H1 (cell line): ENCODE data around the gene FLCN. TPM values are rescaled to one million over a fixed set of nuclear protein-coding genes. Genes with fewer than 3 reads are reported as not detected.

Experiments
- CTCF ChIA-PET: fragments of 300-600 bp; sonication (Branson Sonifier 250); formaldehyde crosslinking; loops from one replicate; lab custom pipeline; 2021; ENCODE audit not compliant: partially characterized antibody; lab: Charles Lee
- POLR2A ChIA-PET: fragments of 300-600 bp; sonication (Branson Sonifier 250); formaldehyde crosslinking; loops from one replicate; lab custom pipeline; 2021; ENCODE audit warnings: inconsistent platforms; ENCODE audit not compliant: partially characterized antibody; lab: Charles Lee
- DNase-seq, 2 experiments: peaks; one replicate each; pipeline versions ENCODE4 v3.0.0 to v3.0.0-alpha.2; 2010 to 2022; ENCODE audit warnings: low spot score in 2 of 2, low read depth in 1 of 2, mixed read lengths in 1 of 2
- FAIRE-seq: peaks from 2 replicates; lab custom pipeline; 2011; peaks lifted over from hg19 to GRCh38; lab: Jason Lieb, UNC
- H2AFZ ChIP-seq: 2 replicates; pipeline ENCODE4 v1.8.1; 2012; ENCODE audit warnings: low read length, inconsistent platforms
- H2AK5ac ChIP-seq: 2 replicates; pipeline ENCODE4 v1.6.1; 2013; ENCODE audit warnings: low read depth, low read length
- H2BK120ac ChIP-seq: replicated peaks from 2 replicates; pipeline ENCODE3; 2013; ENCODE audit warnings: low read depth, low read length, inconsistent platforms
- H2BK12ac ChIP-seq: 2 replicates; pipeline ENCODE4 v1.6.1; 2013; ENCODE audit warnings: low read depth, low read length
- H2BK15ac ChIP-seq: 2 replicates; pipeline ENCODE4 v1.6.1; 2013; ENCODE audit warnings: low read length
- H2BK20ac ChIP-seq: 2 replicates; pipeline ENCODE4 v1.6.1; 2013; ENCODE audit warnings: low read length
- H2BK5ac ChIP-seq: 2 replicates; pipeline ENCODE4 v1.6.1; 2013; ENCODE audit warnings: low read depth, low read length
- H3K14ac ChIP-seq: 2 replicates; pipeline ENCODE4 v1.6.1; 2013; ENCODE audit warnings: inconsistent platforms; ENCODE audit not compliant: insufficient read length
- H3K18ac ChIP-seq: 2 replicates; pipeline ENCODE4 v1.6.1; 2013; ENCODE audit warnings: low read length; ENCODE audit errors: extremely low read depth
- H3K23ac ChIP-seq: 2 replicates; pipeline ENCODE4 v1.6.1; 2013; ENCODE audit warnings: inconsistent platforms; ENCODE audit not compliant: insufficient read length
- H3K23me2 ChIP-seq: 2 replicates; pipeline ENCODE4 v1.6.1; 2013; ENCODE audit warnings: low read depth, low read length
- H3K27ac ChIP-seq: 2 replicates; pipeline ENCODE4 v1.6.1; 2011; ENCODE audit warnings: low read depth, low read length, inconsistent platforms
- H3K27me3 ChIP-seq, 4 experiments: replicated peaks in 1 of 4; 1 replicate in 1 of 4; 2 replicates in 3 of 4; pipeline versions ENCODE4 v1.6.1 to v1.8.1; 2011 to 2013; ENCODE audit warnings: low read length in 3 of 4, mild to moderate bottlenecking in 3 of 4, inconsistent platforms in 2 of 4, mixed read lengths in 2 of 4, moderate library complexity in 1 of 4; ENCODE audit not compliant: control insufficient read depth in 3 of 4, insufficient read depth in 3 of 4; ENCODE audit errors: extremely low read depth in 1 of 4
- H3K36me3 ChIP-seq, 4 experiments: 2 replicates each; pipeline versions ENCODE4 v1.6.1 to v1.8.1; 2011 to 2013; ENCODE audit warnings: mild to moderate bottlenecking in 4 of 4, low read length in 3 of 4, moderate library complexity in 2 of 4, control low read depth in 1 of 4, inconsistent platforms in 1 of 4; ENCODE audit not compliant: insufficient read depth in 4 of 4, control insufficient read depth in 2 of 4
- H3K4ac ChIP-seq: replicated peaks from 2 replicates; pipeline ENCODE3; 2013; ENCODE audit warnings: low read length, low read depth, mixed read lengths, inconsistent platforms; ENCODE audit not compliant: insufficient read length
- H3K4me1 ChIP-seq, 4 experiments: replicated peaks in 1 of 4; 1 replicate in 1 of 4; 2 replicates in 3 of 4; pipeline versions ENCODE4 v1.6.1 to v1.8.1; 2011 to 2013; ENCODE audit warnings: low read length in 3 of 4, inconsistent platforms in 2 of 4, mixed read lengths in 1 of 4; ENCODE audit not compliant: insufficient read depth in 4 of 4, control insufficient read depth in 3 of 4
- H3K4me2 ChIP-seq, 2 experiments: 2 replicates each; pipeline versions ENCODE4 v1.6.1 to v1.8.1; 2011 to 2013; ENCODE audit warnings: low read depth in 2 of 2, low read length in 2 of 2, control low read depth in 1 of 2, inconsistent platforms in 1 of 2, mild to moderate bottlenecking in 1 of 2; ENCODE audit not compliant: insufficient read depth in 1 of 2
- H3K4me3 ChIP-seq, 4 experiments: fragments of 200-600, 300-600 bp in 1 of 4; sonication (generic), shearing (Covaris generic), sonication (Bioruptor Twin) in 1 of 4; 2 replicates each; pipeline versions ENCODE4 v1.5.1 to v1.8.1; 2011 to 2016; ENCODE audit warnings: low read length in 4 of 4, low read depth in 3 of 4, control low read depth in 2 of 4, inconsistent platforms in 2 of 4, mild to moderate bottlenecking in 2 of 4, mixed read lengths in 1 of 4, moderate library complexity in 1 of 4; ENCODE audit not compliant: insufficient read depth in 2 of 4; ENCODE audit errors: extremely low read depth in 1 of 4
- H3K56ac ChIP-seq: replicated peaks from 2 replicates; pipeline ENCODE3; 2013; ENCODE audit warnings: low read depth, mild to moderate bottlenecking, mixed read lengths, low read length, inconsistent platforms; ENCODE audit not compliant: insufficient read length
- H3K79me1 ChIP-seq: 2 replicates; pipeline ENCODE4 v1.6.1; 2013; ENCODE audit warnings: low read depth, low read length, control low read depth
- H3K79me2 ChIP-seq, 2 experiments: 2 replicates each; pipeline versions ENCODE4 v1.6.1 to v1.8.1; 2012 to 2013; ENCODE audit warnings: low read length in 2 of 2, mild to moderate bottlenecking in 2 of 2, inconsistent platforms in 1 of 2; ENCODE audit not compliant: insufficient read depth in 2 of 2, control insufficient read depth in 1 of 2
- H3K9ac ChIP-seq, 4 experiments: replicated peaks in 1 of 4; 1 replicate in 1 of 4; 2 replicates in 3 of 4; pipeline versions ENCODE4 v1.6.1 to v1.8.1; 2011 to 2013; ENCODE audit warnings: low read depth in 3 of 4, low read length in 3 of 4, control low read depth in 2 of 4, mild to moderate bottlenecking in 2 of 4, moderate library complexity in 2 of 4, inconsistent platforms in 1 of 4; ENCODE audit errors: extremely low read depth in 1 of 4
- H3K9me3 ChIP-seq, 2 experiments: 2 replicates each; pipeline versions ENCODE4 v1.6.1 to v1.8.1; 2012 to 2013; ENCODE audit warnings: mild to moderate bottlenecking in 2 of 2, moderate library complexity in 2 of 2, control low read depth in 1 of 2, inconsistent platforms in 1 of 2, low read depth in 1 of 2, low read length in 1 of 2, mixed read lengths in 1 of 2; ENCODE audit not compliant: insufficient read depth in 2 of 2
- H4K20me1 ChIP-seq, 2 experiments: replicated peaks in 1 of 2; 2 replicates each; pipeline versions ENCODE3 to v1.8.1; 2011 to 2013; ENCODE audit warnings: inconsistent platforms in 2 of 2, low read length in 2 of 2, mild to moderate bottlenecking in 1 of 2; ENCODE audit not compliant: insufficient read depth in 2 of 2, control insufficient read depth in 1 of 2
- H4K5ac ChIP-seq: 2 replicates; pipeline ENCODE4 v1.6.1; 2013; ENCODE audit warnings: low read length, low read depth, mixed read lengths, inconsistent platforms; ENCODE audit not compliant: insufficient read length
- H4K8ac ChIP-seq: 2 replicates; pipeline ENCODE4 v1.8.0; 2013; ENCODE audit warnings: mild to moderate bottlenecking, moderate library complexity, low read length, inconsistent platforms; ENCODE audit not compliant: insufficient read depth; ENCODE audit errors: extremely low read depth
- H4K91ac ChIP-seq: replicated peaks from 2 replicates; pipeline ENCODE3; 2013; ENCODE audit warnings: low read length, mixed read lengths, inconsistent platforms; ENCODE audit not compliant: insufficient read length
- CHD1 ChIP-seq: IDR thresholded peaks from 2 replicates; pipeline ENCODE4 v1.6.1; 2012; ENCODE audit warnings: low read depth, low read length, improper control_type of control experiment
- EGR1 ChIP-seq: IDR thresholded peaks from 2 replicates; pipeline ENCODE4 v1.6.1; 2011; ENCODE audit warnings: low read depth, low read length, borderline replicate concordance
- FOSL1 ChIP-seq: IDR thresholded peaks from 2 replicates; pipeline ENCODE4 v1.6.1; 2011; ENCODE audit warnings: mild to moderate bottlenecking, low read depth, low read length, moderate library complexity; ENCODE audit not compliant: insufficient read depth
- KDM4A ChIP-seq: IDR thresholded peaks from one replicate; pipeline ENCODE4 v1.7.1; 2012; ENCODE audit warnings: low read depth, mild to moderate bottlenecking, moderate library complexity, low read length, inconsistent platforms; ENCODE audit not compliant: severe bottlenecking
- POU5F1 ChIP-seq: IDR thresholded peaks from 2 replicates; pipeline ENCODE4 v1.6.1; 2011; ENCODE audit warnings: low read depth, mild to moderate bottlenecking, low read length, moderate library complexity
- RFX5 ChIP-seq: IDR thresholded peaks from 2 replicates; pipeline ENCODE4 v1.6.1; 2011; ENCODE audit warnings: low read depth, low read length, improper control_type of control experiment, borderline replicate concordance
- RNF2 ChIP-seq: fragments of 200-900, 300-1000 bp; sonication (generic); IDR thresholded peaks from 2 replicates; pipeline ENCODE4 v1.7.1; 2016; ENCODE audit warnings: borderline replicate concordance, low read depth, mild to moderate bottlenecking, antibody characterized with exemption, low read length; ENCODE audit not compliant: poor library complexity, severe bottlenecking; ENCODE audit errors: missing control alignments
- SAP30 ChIP-seq: fragments of 300-600 bp; sonication (generic); IDR thresholded peaks from 2 replicates; pipeline ENCODE4 v1.7.1; 2012; ENCODE audit warnings: low read length, moderate library complexity, mild to moderate bottlenecking, inconsistent platforms; ENCODE audit not compliant: insufficient read depth, insufficient replicate concordance
- TAF7 ChIP-seq: optimal IDR thresholded peaks from 2 replicates; pipeline ENCODE3; 2011; ENCODE audit warnings: low read depth, mild to moderate bottlenecking, inconsistent platforms, low read length, moderate library complexity, borderline replicate concordance
- WGBS, 2 experiments: shearing (Covaris generic) in 1 of 2; methylation state at CpG; one replicate each; pipeline versions ENCODE4 v1.1.6 to v1.1.7; 2013 to 2015; ENCODE audit warnings: low lambda C conversion rate in 2 of 2, mixed read lengths in 2 of 2, inconsistent platforms in 1 of 2, low coverage in 1 of 2, missing lambda C conversion rate in 1 of 2; ENCODE audit not compliant: insufficient replicate concordance in 2 of 2, insufficient coverage in 1 of 2, insufficient read length in 1 of 2; ENCODE audit errors: extremely low coverage in 1 of 2, missing lambda C conversion rate in 1 of 2; 5-methylcytosine and 5-hydroxymethylcytosine counted together
- polyA plus RNA-seq, 7 experiments: library from polyadenylated mRNA; depleted of rRNA in 3 of 7; stranded (reverse) in 5 of 7; unstranded in 2 of 7; fragments of >200 nt in 5 of 7; fragments of 200-250 nt in 2 of 7; gene quantifications; 1 replicate in 5 of 7; 2 replicates in 1 of 7; 4 replicates in 1 of 7; pipeline versions ENCODE4 v1.2.1 to v1.2.3, GENCODE V29; 2011 to 2013; ENCODE audit warnings: missing spikeins in 2 of 7, mixed read lengths in 2 of 7
- total RNA-seq: library from RNA; stranded (reverse); fragmentation: NEBNext Ultra II Directional; extraction: Animal tissue kit (Norgen Biotek cat#: 25700); gene quantifications from 2 replicates; pipeline ENCODE4 v1.2.1, GENCODE V29; 2021
- TF ChIP-seq, protein P1 (sequence below), 3 experiments: IDR thresholded peaks; 1 replicate in 2 of 3; 2 replicates in 1 of 3; pipeline versions ENCODE4 v1.5.1 to v1.6.1; 2011; ENCODE audit warnings: low read length in 3 of 3, mild to moderate bottlenecking in 3 of 3, inconsistent platforms in 2 of 3, low read depth in 1 of 3, moderate library complexity in 1 of 3; ENCODE audit not compliant: insufficient read depth in 1 of 3; ENCODE audit errors: control extremely low read depth in 1 of 3

FLCN gene
- total and polyA plus RNA-seq, 2 of the 8 experiments (the other 6 are each of a cell fraction or from before 2014, with no cell fraction given): 15.6 to 34.6 TPM

GRCh38 chr17:17258011-17258410 is 21.0 kb upstream of the FLCN start:
- no peak overlapping the region for H2AK5ac ChIP-seq
- no peak for DNase-seq
- TF ChIP-seq POU5F1 (no peak), FOSL1 (no peak), RNF2 (no peak), TAF7 (no peak), SAP30 (no peak), CHD1 (no peak), KDM4A (no peak), RFX5 (no peak), EGR1 (no peak)
- TF ChIP-seq, protein P1, sequence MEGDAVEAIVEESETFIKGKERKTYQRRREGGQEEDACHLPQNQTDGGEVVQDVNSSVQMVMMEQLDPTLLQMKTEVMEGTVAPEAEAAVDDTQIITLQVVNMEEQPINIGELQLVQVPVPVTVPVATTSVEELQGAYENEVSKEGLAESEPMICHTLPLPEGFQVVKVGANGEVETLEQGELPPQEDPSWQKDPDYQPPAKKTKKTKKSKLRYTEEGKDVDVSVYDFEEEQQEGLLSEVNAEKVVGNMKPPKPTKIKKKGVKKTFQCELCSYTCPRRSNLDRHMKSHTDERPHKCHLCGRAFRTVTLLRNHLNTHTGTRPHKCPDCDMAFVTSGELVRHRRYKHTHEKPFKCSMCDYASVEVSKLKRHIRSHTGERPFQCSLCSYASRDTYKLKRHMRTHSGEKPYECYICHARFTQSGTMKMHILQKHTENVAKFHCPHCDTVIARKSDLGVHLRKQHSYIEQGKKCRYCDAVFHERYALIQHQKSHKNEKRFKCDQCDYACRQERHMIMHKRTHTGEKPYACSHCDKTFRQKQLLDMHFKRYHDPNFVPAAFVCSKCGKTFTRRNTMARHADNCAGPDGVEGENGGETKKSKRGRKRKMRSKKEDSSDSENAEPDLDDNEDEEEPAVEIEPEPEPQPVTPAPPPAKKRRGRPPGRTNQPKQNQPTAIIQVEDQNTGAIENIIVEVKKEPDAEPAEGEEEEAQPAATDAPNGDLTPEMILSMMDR (IDR thresholded peaks at IDR 0.05; ENCODE audit: control extremely low read depth in 1 of 3, insufficient read depth in 1 of 3, low read depth in 1 of 3, low read length in 3 of 3): no peak

More at GRCh38 chr17:17258011-17258410, 21.0 kb upstream of the FLCN start:
- no peak overlapping the region for H4K91ac ChIP-seq
- no peak overlapping the region for H3K23ac ChIP-seq
- H3K56ac ChIP-seq: no peak overlapping the region
- FAIRE-seq: no peak
- no peak overlapping the region for H4K8ac ChIP-seq
- H3K4me3 ChIP-seq: no peak overlapping the region
- H3K14ac ChIP-seq: no peak overlapping the region
- no peak overlapping the region for H3K4ac ChIP-seq
- no peak overlapping the region for H4K5ac ChIP-seq
- H2BK12ac ChIP-seq: no peak overlapping the region
- no peak overlapping the region for H3K9ac ChIP-seq
- H2BK20ac ChIP-seq: no peak overlapping the region
- no peaks in the 10 kb centered on the region for H3K27me3 ChIP-seq
- 0 out of 2 replicates have a peak, but pooled peaks cover 2% of the 10 kb centered on the region for H3K79me1 ChIP-seq
- peaks cover 0 to 3% of the 10 kb centered on the region in 2 experiments for H4K20me1 ChIP-seq
- H3K79me2 ChIP-seq: no peaks in the 10 kb centered on the region
- H3K4me2 ChIP-seq: no peak overlapping the region
- H3K23me2 ChIP-seq: no peaks in the 10 kb centered on the region
- H2BK120ac ChIP-seq: no peak overlapping the region
- no peaks in the 10 kb centered on the region for H3K4me1 ChIP-seq
- no peak overlapping the region for H3K18ac ChIP-seq
- no peak overlapping the region for H2AFZ ChIP-seq
- CTCF ChIA-PET: interaction anchor here (1.3 to 3.2 kb wide), 2 partner anchors 12 to 16 kb away, joined by 4 to 16 read pairs; no protein-coding TSS in a partner anchor
- POLR2A ChIA-PET: interaction anchor here (0.7 kb wide), 1 partner anchor 15 kb away, joined by 3 read pairs; no protein-coding TSS in a partner anchor
- H3K36me3 ChIP-seq: peaks cover 24 to 64% (median 42%) of the 10 kb centered on the region in 4 experiments
- 93% methylated on average over 7 of the region's 7 CpGs; no CpG with 5 or more reads in 1 of the 2 experiments for WGBS, 2 experiments
- no peak overlapping the region for H3K27ac ChIP-seq
- H2BK5ac ChIP-seq: no peak overlapping the region
- H3K9me3 ChIP-seq: no peaks in the 10 kb centered on the region
- no peak overlapping the region for H2BK15ac ChIP-seq
